Pancreas (tissue), 10 donors: ENCODE data around the gene BICD2. TPM values are rescaled to one million over a fixed set of nuclear protein-coding genes. Genes with fewer than 3 reads are reported as not detected.

Experiments used
- ATAC-seq, 4 donors: fragments of 200-7000 bp; cut with Tn5 transposase; one replicate each; pipeline versions ENCODE4 v1.8.0 to v1.9.1; 2020; ENCODE audit warnings: mild to moderate bottlenecking in 4 of 4, moderate library complexity in 4 of 4
- DNase-seq, 6 donors: peaks; one replicate each; pipeline ENCODE4 v3.0.0-alpha.2; 2020
- FAIRE-seq: peaks from 2 replicates; lab custom pipeline; 2012; peaks lifted over from hg19 to GRCh38; lab: Jason Lieb, UNC
- H3K27ac ChIP-seq, 4 donors: fragments of 200-600 bp; sonication (generic); 1 replicate in 3 of 4; 2 replicates in 1 of 4; pipeline versions ENCODE4 v1.5.0 to v1.8.0; 2020
- H3K27me3 ChIP-seq, 4 donors: fragments of 200-600 bp; one replicate each; pipeline ENCODE4 v1.8.0; 2021
- H3K36me3 ChIP-seq, 3 donors: fragments of 200-600 bp; sonication (generic) in 1 of 3; one replicate each; pipeline versions ENCODE4 v1.5.0 to v1.8.0; 2020 to 2021
- H3K4me1 ChIP-seq, 3 donors: fragments of 200-600 bp; one replicate each; pipeline ENCODE4 v1.8.0; 2021
- H3K4me3 ChIP-seq, 4 donors: fragments of 200-600 bp; sonication (generic) in 2 of 4; one replicate each; pipeline versions ENCODE4 v1.5.0 to v1.8.0; 2020 to 2021
- H3K9me3 ChIP-seq, 4 donors: fragments of 200-600 bp; one replicate each; pipeline ENCODE4 v1.8.0; 2021
- CTCF ChIP-seq, 4 donors: fragments of 200-600 bp; sonication (generic) in 3 of 4; IDR thresholded peaks; one replicate each; pipeline versions ENCODE4 v1.5.0 to v1.8.0; 2021; ENCODE audit warnings: antibody characterized with exemption in 4 of 4
- WGBS, 2 donors: extraction: QIAGEN DNeasy Blood & Tissue Kit; methylation state at CpG; one replicate each; pipeline ENCODE4 v1.1.7; 2013; 5-methylcytosine and 5-hydroxymethylcytosine counted together
- intact Hi-C, 3 donors: fragments of 100-400 bp; cut with DNase I; formaldehyde crosslinking; loops; one replicate each; pipeline versions ENCODE4 v1.11.1 to v1.14.2; 2022
- polyA plus RNA-seq, 2 donors: library from polyadenylated mRNA; stranded (reverse); fragments of 200-250 nt; gene quantifications; one replicate each; pipeline ENCODE4 v1.2.3, GENCODE V29; 2013
- total RNA-seq, 6 donors: library from RNA; stranded (reverse); fragmentation: NEBNext Ultra II Directional in 4 of 6; extraction: Animal tissue kit (Norgen Biotek cat#: 25700) in 4 of 6; gene quantifications; one replicate each; pipeline versions ENCODE4 v1.2.1 to v1.2.4, GENCODE V29; 2021 to 2023
- donor health status: healthy with polysubstance abuse.
- donor health status: DM: no; HTN: no; CAD: no; lungs with moderate emphysema.
- donor health status: DM: no; HTN: no; CAD: no.
- donor health status: control.
- donor health status: control.
- donor health status: Bipolar disorder and iron deficiency.
- donor health status: DM: yes; HTN: yes; CAD: no.
- donor health status: DM: no; HTN: no; CAD: no.
- donor health status: DM: no; HTN: no; CAD: no.
- donor health status: DM: yes; HTN: yes; CAD: no.

Gene BICD2
- total and polyA plus RNA-seq, 8 donors = 4.9 to 13.2 (median 6.2) TPM

GRCh38 chr9:92781899-92782298, 17.3 kb upstream of the BICD2 start:
- FAIRE-seq = no peak
- intact Hi-C loops = no loop called here
- Histone ChIP-seq H3K4me1 (no peaks in the 10 kb centered on the region), H3K27me3 (no peaks in the 10 kb centered on the region), H3K9me3 (no peaks in the 10 kb centered on the region), H3K36me3 (no peaks in the 10 kb centered on the region), H3K27ac (no peak overlapping the region), H3K4me3 (no peak overlapping the region)
- peak in 1 of 4 donors; percentile 37 for ATAC-seq
- TF ChIP-seq CTCF (IDR thresholded peaks at IDR 0.05) = no peak
- DNase-seq = no peak
- WGBS, 2 donors = 90 to 92% methylated on average over 2 of the region's 2 CpGs

GRCh38 chr9:92780206-92780605, 15.6 kb upstream of the BICD2 start:
- H3K27ac ChIP-seq = no peak overlapping the region
- TF ChIP-seq CTCF (IDR thresholded peaks at IDR 0.05) = no peak
- H3K4me1 ChIP-seq = no peaks in the 10 kb centered on the region
- DNase-seq = no peak
- FAIRE-seq = no peak
- H3K36me3 ChIP-seq = no peaks in the 10 kb centered on the region
- no peak for ATAC-seq
- H3K27me3 ChIP-seq = no peaks in the 10 kb centered on the region
- no peak overlapping the region for H3K4me3 ChIP-seq
- no peaks in the 10 kb centered on the region for H3K9me3 ChIP-seq
- intact Hi-C loops = no loop called here

GRCh38 chr9:92775466-92775865, 10.8 kb upstream of the BICD2 start:
- no peak for TF ChIP-seq CTCF (IDR thresholded peaks at IDR 0.05)

GRCh38 chr9:92774274-92774673, 9.6 kb upstream of the BICD2 start:
- TF ChIP-seq CTCF (IDR thresholded peaks at IDR 0.05) = no peak
- no peak for FAIRE-seq
- ATAC-seq = no peak
- Histone ChIP-seq H3K9me3 (no peaks in the 10 kb centered on the region), H3K27ac (no peak overlapping the region), H3K4me3 (no peak overlapping the region), H3K36me3 (no peaks in the 10 kb centered on the region), H3K4me1 (no peaks in the 10 kb centered on the region), H3K27me3 (no peaks in the 10 kb centered on the region)
- no peak for DNase-seq
- intact Hi-C loops = no loop called here
- 93 to 100% methylated on average over 1 of the region's 1 CpG for WGBS, 2 donors

More at GRCh38 chr9:92775466-92775865, 10.8 kb upstream of the BICD2 start:
- FAIRE-seq (no peak), DNase-seq (no peak), ATAC-seq (no peak)
- H3K27me3 ChIP-seq = no peaks in the 10 kb centered on the region
- H3K9me3 ChIP-seq = no peaks in the 10 kb centered on the region
- H3K4me3 ChIP-seq = no peak overlapping the region
- no peaks in the 10 kb centered on the region for H3K4me1 ChIP-seq
- no peak overlapping the region for H3K27ac ChIP-seq
- no peaks in the 10 kb centered on the region for H3K36me3 ChIP-seq
- 89 to 90% methylated on average over 5 of the region's 5 CpGs for WGBS, 2 donors
- intact Hi-C loops = no loop called here

GRCh38 chr9:92773810-92774209, 9.2 kb upstream of the BICD2 start:
- Histone ChIP-seq H3K27ac (no peak overlapping the region), H3K4me1 (no peaks in the 10 kb centered on the region), H3K36me3 (no peaks in the 10 kb centered on the region), H3K4me3 (no peak overlapping the region), H3K9me3 (no peaks in the 10 kb centered on the region), H3K27me3 (no peaks in the 10 kb centered on the region)
- intact Hi-C loops = no loop called here
- WGBS, 2 donors = 75 to 86% methylated on average over 3 of the region's 3 CpGs
- DNase-seq (no peak), FAIRE-seq (no peak), ATAC-seq (no peak)
- TF ChIP-seq CTCF (IDR thresholded peaks at IDR 0.05) = no peak
